Right ventricle myocardium inferior (tissue), 1 donor: ENCODE results near the gene UBAC2. TPM values are rescaled to one million over a fixed set of nuclear protein-coding genes. Genes with fewer than 3 reads are reported as not detected.

Experiments used
- ATAC-seq: fragments of 200-7000 bp; cut with Tn5 transposase; one replicate; pipeline ENCODE4 v1.9.1; 2020; ENCODE audit warnings: mild to moderate bottlenecking, moderate library complexity
- DNase-seq: peaks from one replicate; pipeline ENCODE4 v3.0.0; 2021; ENCODE audit errors: missing footprints
- intact Hi-C: fragments of 100-400 bp; cut with DNase I; formaldehyde crosslinking; loops from one replicate; pipeline ENCODE4 v1.11.0; 2022
- total RNA-seq: library from RNA; stranded (reverse); fragmentation: NEBNext Ultra II Directional; extraction: Animal tissue kit (Norgen Biotek cat#: 25700); gene quantifications from one replicate; pipeline ENCODE4 v1.2.1, GENCODE V29; 2021
- donor health status: DM: no; HTN: yes; CAD: no; lungs with severe emphysema.

UBAC2 gene
- total RNA-seq, 1 donor from 2014 or later: 39.1 TPM

- intact Hi-C loops: no loop called here
- no peak for ATAC-seq
- no peak for DNase-seq
These were observed 59.6 kb downstream of the UBAC2 start for GRCh38 chr13:99260216-99260615.

GRCh38 chr13:99261059-99261458, 60.4 kb downstream of the UBAC2 start:
- intact Hi-C loops: no loop called here
- ATAC-seq: no peak
- DNase-seq: no peak

GRCh38 chr13:99263126-99263785, 62.6 kb downstream of the UBAC2 start:
- ATAC-seq: no peak
- intact Hi-C loops: no loop called here
- no peak for DNase-seq

- DNase-seq (no peak), ATAC-seq (no peak)
- intact Hi-C loops: no loop called here
These were observed 63.4 kb downstream of the UBAC2 start for GRCh38 chr13:99264051-99264450.

GRCh38 chr13:99265162-99265800, 64.6 kb downstream of the UBAC2 start:
- ATAC-seq (no peak), DNase-seq (no peak)
- intact Hi-C loops: loop anchor here (1.0 to 5.0 kb wide), 3 partner anchors 68 to 178 kb away; no protein-coding TSS in a partner anchor

- intact Hi-C loops: loop anchor here (1.0 to 5.0 kb wide), 3 partner anchors 69 to 179 kb away; no protein-coding TSS in a partner anchor
- ATAC-seq: no peak
- no peak for DNase-seq
These were observed 65.3 kb downstream of the UBAC2 start for GRCh38 chr13:99265821-99266426.

GRCh38 chr13:99266827-99267226, 66.2 kb downstream of the UBAC2 start:
- DNase-seq (no peak), ATAC-seq (no peak)
- intact Hi-C loops: loop anchor here (5.0 kb wide), 2 partner anchors 70 to 180 kb away; no protein-coding TSS in a partner anchor

GRCh38 chr13:99267927-99268326, 67.3 kb downstream of the UBAC2 start:
- ATAC-seq: no peak
- intact Hi-C loops: loop anchor here (2.0 to 5.0 kb wide), 3 partner anchors 71 to 181 kb away; no protein-coding TSS in a partner anchor
- no peak for DNase-seq

GRCh38 chr13:99268822-99269221, 68.2 kb downstream of the UBAC2 start:
- no peak for ATAC-seq
- no peak for DNase-seq
- intact Hi-C loops: loop anchor here (2.0 to 5.0 kb wide), 3 partner anchors 72 to 182 kb away; no protein-coding TSS in a partner anchor

- ATAC-seq (peak; percentile 72), DNase-seq (no peak)
- intact Hi-C loops: loop anchor here (2.0 to 5.0 kb wide), 3 partner anchors 72 to 182 kb away; no protein-coding TSS in a partner anchor
These were observed 69.1 kb downstream of the UBAC2 start for GRCh38 chr13:99269627-99270241.

GRCh38 chr13:99270518-99270917, 69.9 kb downstream of the UBAC2 start:
- ATAC-seq (no peak), DNase-seq (no peak)
- intact Hi-C loops: no loop called here

- no peak for DNase-seq
- intact Hi-C loops: no loop called here
- ATAC-seq: no peak
These were observed 70.6 kb downstream of the UBAC2 start for GRCh38 chr13:99271249-99271648.

GRCh38 chr13:99272481-99272880, 71.8 kb downstream of the UBAC2 start:
- intact Hi-C loops: no loop called here
- no peak for ATAC-seq
- no peak for DNase-seq

- intact Hi-C loops: no loop called here
- peak; percentile 59 for ATAC-seq
- no peak for DNase-seq
These were observed 72.5 kb downstream of the UBAC2 start for GRCh38 chr13:99273128-99273527.

GRCh38 chr13:99275093-99275469, 74.4 kb downstream of the UBAC2 start:
- intact Hi-C loops: no loop called here
- DNase-seq (no peak), ATAC-seq (no peak)

- no peak for ATAC-seq
- intact Hi-C loops: no loop called here
- DNase-seq: no peak
These were observed 76.1 kb downstream of the UBAC2 start for GRCh38 chr13:99276706-99277105.

- no peak for ATAC-seq
- intact Hi-C loops: no loop called here
- no peak for DNase-seq
These were observed 77.0 kb downstream of the UBAC2 start for GRCh38 chr13:99277629-99278028.

- intact Hi-C loops: no loop called here
- ATAC-seq (no peak), DNase-seq (no peak)
These were observed 77.5 kb downstream of the UBAC2 start for GRCh38 chr13:99278200-99278599.

GRCh38 chr13:99278843-99279242, 78.2 kb downstream of the UBAC2 start:
- DNase-seq: no peak
- intact Hi-C loops: no loop called here
- no peak for ATAC-seq
